Measurements from ENCODE around the gene CLIP4. TPM values are rescaled to one million over a fixed set of nuclear protein-coding genes. Genes with fewer than 3 reads are reported as not detected.

The CLIP4 gene
- polyA plus RNA-seq, 1 of the 3 experiments (the other 2 are of a cell fraction), result 12.7 TPM

- H2AFZ ChIP-seq (ENCODE audit: low read depth), result no peak overlapping the region
- no peak for TF ChIP-seq MXI1 (IDR thresholded peaks at IDR 0.05; ENCODE audit: low read depth, low read length)
- no peak for TF ChIP-seq GATA2 (CRISPR knock-in tag; IDR thresholded peaks at IDR 0.05)
- no peak for TF ChIP-seq RFX5 (IDR thresholded peaks at IDR 0.05; ENCODE audit: low read length)
- TF ChIP-seq MEF2A (IDR thresholded peaks at IDR 0.05; ENCODE audit: borderline replicate concordance, low read depth), result no peak
- no peak for TF ChIP-seq TEAD4 (IDR thresholded peaks at IDR 0.05; ENCODE audit: borderline replicate concordance, insufficient read depth)
- TF ChIP-seq GABPA (IDR thresholded peaks at IDR 0.05; ENCODE audit: low read depth), result no peak
- no peak for TF ChIP-seq FOSL2 (IDR thresholded peaks at IDR 0.05; ENCODE audit: borderline replicate concordance, low read depth)
- no peak for TF ChIP-seq EP300 (IDR thresholded peaks at IDR 0.05; ENCODE audit: borderline replicate concordance in 1 of 2, low read depth in 1 of 2, low read length in 1 of 2)
- no peak for TF ChIP-seq NFIC (IDR thresholded peaks at IDR 0.05; ENCODE audit: borderline replicate concordance)
- TF ChIP-seq TAF1 (IDR thresholded peaks at IDR 0.05; ENCODE audit: borderline replicate concordance, low read depth, low read length), result no peak
- no peak for TF ChIP-seq EZH2phosphoT487 (IDR thresholded peaks at IDR 0.05; ENCODE audit: borderline replicate concordance, low read depth)
- no peak for TF ChIP-seq NRF1 (IDR thresholded peaks at IDR 0.05; ENCODE audit: low read depth, low read length)
- CTCF ChIA-PET, result interaction anchor here (0.7 to 1.6 kb wide), 5 partner anchors 11 to 201 kb away, joined by 3 to 4 read pairs (median 3); no protein-coding TSS in a partner anchor
- H3K9me3 ChIP-seq, result no peaks in the 10 kb centered on the region
- no peak overlapping the region for H3K4me3 ChIP-seq (ENCODE audit: low read depth in 2 of 2, low read length in 1 of 2)
- 73% methylated on average over 5 of the region's 5 CpGs for WGBS (ENCODE audit: low lambda C conversion rate)
- H3K9me2 ChIP-seq, result no peaks in the 10 kb centered on the region
- DNase-seq, result no peak
- peaks cover 5 to 31% of the 10 kb centered on the region in 2 experiments; a peak in 3 of 4 replicates for H3K4me1 ChIP-seq (ENCODE audit: control insufficient read depth in 1 of 2, insufficient read depth in 2 of 2, low read depth in 1 of 2, low read length in 1 of 2)
- no peaks in the 10 kb centered on the region for H3F3A ChIP-seq (replicated peaks; ENCODE audit: insufficient read depth)
- POLR2A ChIA-PET, result no interaction called here
- no peaks in the 10 kb centered on the region for H3K79me2 ChIP-seq (ENCODE audit: insufficient read depth)
- no peak overlapping the region; a peak in 1 of 4 replicates for H3K27ac ChIP-seq (ENCODE audit: low read depth in 2 of 2, low read length in 1 of 2)
- H4K20me1 ChIP-seq (ENCODE audit: insufficient read depth), result no peaks in the 10 kb centered on the region
- peaks cover 30 to 77% of the 10 kb centered on the region in 2 experiments for H3K36me3 ChIP-seq (replicated peaks in 1 of 2; ENCODE audit: control insufficient read depth in 1 of 2, insufficient read depth in 2 of 2, low read length in 1 of 2)
- H3K4me2 ChIP-seq, result no peak overlapping the region
- H3K27me3 ChIP-seq (ENCODE audit: insufficient read depth), result no peaks in the 10 kb centered on the region
- H3K9ac ChIP-seq, result no peak overlapping the region
Measured at GRCh38 chr2:29160184-29160583, 45.0 kb downstream of the CLIP4 start.

GRCh38 chr2:29162204-29162928 lies 47.2 kb downstream of the CLIP4 start:
- H3K79me2 ChIP-seq (ENCODE audit: insufficient read depth), result no peaks in the 10 kb centered on the region
- H3K9me2 ChIP-seq, result no peaks in the 10 kb centered on the region
- no peak overlapping the region for H3K4me2 ChIP-seq
- ChIA-PET CTCF (interaction anchor here (0.6 to 1.2 kb wide), 7 partner anchors 13 to 914 kb away, joined by 3 to 6 read pairs (median 3); no protein-coding TSS in a partner anchor), POLR2A (no interaction called here)
- 97% methylated on average over 1 of the region's 1 CpG for WGBS (ENCODE audit: low lambda C conversion rate)
- DNase-seq, result no peak
- H3K36me3 ChIP-seq (replicated peaks in 1 of 2; ENCODE audit: control insufficient read depth in 1 of 2, insufficient read depth in 2 of 2, low read length in 1 of 2), result peaks cover 26 to 58% of the 10 kb centered on the region in 2 experiments
- H3K27me3 ChIP-seq (ENCODE audit: insufficient read depth), result no peaks in the 10 kb centered on the region
- no peak overlapping the region for H2AFZ ChIP-seq (ENCODE audit: low read depth)
- H3K4me1 ChIP-seq (ENCODE audit: control insufficient read depth in 1 of 2, insufficient read depth in 2 of 2, low read depth in 1 of 2, low read length in 1 of 2), result peaks cover 14 to 34% of the 10 kb centered on the region in 2 experiments; a peak in 3 of 4 replicates
- no peak overlapping the region for H3K4me3 ChIP-seq (ENCODE audit: low read depth in 2 of 2, low read length in 1 of 2)
- H4K20me1 ChIP-seq (ENCODE audit: insufficient read depth), result no peaks in the 10 kb centered on the region
- H3K9me3 ChIP-seq, result no peaks in the 10 kb centered on the region
- H3K9ac ChIP-seq, result no peak overlapping the region
- no peaks in the 10 kb centered on the region for H3F3A ChIP-seq (replicated peaks; ENCODE audit: insufficient read depth)
- H3K27ac ChIP-seq (ENCODE audit: low read depth in 2 of 2, low read length in 1 of 2), result peak overlapping the region in 1 of 2 experiments; percentile 94; a peak in 1 of 4 replicates
- no peak for TF ChIP-seq YY1 (IDR thresholded peaks at IDR 0.05; ENCODE audit: low read depth)
- TF ChIP-seq RCOR1 (IDR thresholded peaks at IDR 0.05; ENCODE audit: low read length), result no peak
- TF ChIP-seq JUND (IDR thresholded peaks at IDR 0.05), result no peak
- TF ChIP-seq FOXM1 (IDR thresholded peaks at IDR 0.05; ENCODE audit: low read depth), result no peak
- no peak for TF ChIP-seq SMC3 (IDR thresholded peaks at IDR 0.05; ENCODE audit: low read depth, low read length)
- no peak for TF ChIP-seq TCF12 (IDR thresholded peaks at IDR 0.05)
- TF ChIP-seq FOSL2 (IDR thresholded peaks at IDR 0.05; ENCODE audit: borderline replicate concordance, low read depth), result no peak
- TF ChIP-seq MEF2A (IDR thresholded peaks at IDR 0.05; ENCODE audit: borderline replicate concordance, low read depth), result no peak
- TF ChIP-seq ZBTB33 (IDR thresholded peaks at IDR 0.05; ENCODE audit: borderline replicate concordance, low read depth), result no peak
- no peak for TF ChIP-seq MXI1 (IDR thresholded peaks at IDR 0.05; ENCODE audit: low read depth, low read length)
- no peak for TF ChIP-seq IRF3 (IDR thresholded peaks at IDR 0.05; ENCODE audit: low read depth, low read length)
- TF ChIP-seq REST (IDR thresholded peaks at IDR 0.05; ENCODE audit: low read depth, low read length), result no peak
- TF ChIP-seq ELF1 (IDR thresholded peaks at IDR 0.05), result no peak

All from SK-N-SH (cell line).